SW480 (cell line): ENCODE data around the gene CETN3.

Experiments
- DNase-seq: peaks from one replicate; pipeline ENCODE4 v3.0.0-alpha.2; 2016; ENCODE audit warnings: low spot score

The CETN3 gene

GRCh38 chr5:90409318-90410177 is at the start of gene CETN3:
Gene CETN3 (minus strand): TSS chr5:90409756. CDS start chr5:90409661, 95 bp downstream.
- peak; percentile 95 for DNase-seq

DNA sequence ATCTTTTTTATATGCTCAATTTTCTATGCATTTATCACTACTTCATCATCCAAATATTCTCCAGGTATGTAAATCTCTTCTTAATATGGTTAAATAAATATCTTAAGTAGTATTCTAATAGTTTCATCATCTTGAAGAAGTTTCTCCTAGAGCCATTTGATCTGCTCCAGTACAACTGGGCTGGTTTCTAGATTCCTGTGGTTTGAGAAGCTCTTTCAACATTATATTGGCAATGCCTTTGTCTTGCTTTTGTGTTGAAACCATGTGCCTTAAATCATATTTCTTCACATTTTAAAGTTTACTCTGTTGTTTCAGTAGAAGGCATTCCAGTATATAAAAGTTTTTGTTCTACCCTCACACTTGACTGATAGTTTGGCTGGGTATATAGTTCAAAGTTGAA is 37.4 kb upstream of the CETN3 start:
- DNase-seq: no peak

DNA sequence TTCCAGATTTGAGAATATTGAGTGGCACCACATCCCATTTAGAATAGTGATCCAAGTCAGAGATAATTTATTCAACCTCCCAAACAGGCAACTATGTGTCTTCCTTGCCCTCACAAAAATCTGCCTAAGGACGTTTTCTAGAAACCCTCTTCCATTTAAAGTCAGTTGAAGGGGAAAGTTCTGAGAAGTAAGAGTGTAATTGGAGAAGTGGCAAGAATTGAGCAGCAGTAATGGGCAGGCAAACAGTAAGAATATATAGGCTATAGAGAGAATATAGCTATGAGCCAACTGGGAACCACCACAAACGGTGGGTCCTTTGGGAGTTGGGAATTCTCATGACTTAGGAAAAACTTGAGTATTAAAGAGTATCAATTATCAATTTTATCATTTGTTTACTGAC is 31.1 kb upstream of the CETN3 start:
- no peak for DNase-seq

GRCh38 chr5:90438100-90438499 is 28.5 kb upstream of the CETN3 start:
- no peak for DNase-seq

GRCh38 chr5:90437663-90438062 is 28.1 kb upstream of the CETN3 start:
- DNase-seq: no peak

DNA sequence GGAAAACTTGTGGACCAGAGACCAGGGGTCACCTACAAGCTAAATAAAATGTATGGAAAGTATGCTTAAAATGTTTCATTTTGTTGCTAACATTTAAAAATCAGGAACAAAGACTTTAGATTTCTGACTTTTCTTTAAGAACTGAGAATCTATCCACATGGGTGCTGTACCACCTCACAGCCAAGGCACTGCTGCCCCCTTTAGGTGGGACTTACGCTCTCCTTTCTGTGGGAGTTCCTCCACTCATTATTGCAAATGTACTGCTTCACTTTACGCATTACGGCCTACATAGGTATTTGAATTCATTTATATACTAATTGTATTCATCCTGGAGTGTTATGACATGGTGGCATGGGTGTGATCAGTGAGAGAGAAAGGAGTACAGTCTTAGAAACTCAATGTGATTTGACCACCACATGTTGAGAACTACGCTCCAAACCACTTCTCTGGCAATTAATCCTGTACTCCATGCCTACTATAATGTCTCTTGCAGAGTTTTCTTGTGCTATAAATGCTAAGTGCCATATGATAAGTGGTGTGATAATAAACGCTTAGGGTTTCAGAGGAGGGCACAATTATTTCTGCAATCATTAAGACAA is 24.7 kb upstream of the CETN3 start:
- peak; percentile 2 for DNase-seq

DNA sequence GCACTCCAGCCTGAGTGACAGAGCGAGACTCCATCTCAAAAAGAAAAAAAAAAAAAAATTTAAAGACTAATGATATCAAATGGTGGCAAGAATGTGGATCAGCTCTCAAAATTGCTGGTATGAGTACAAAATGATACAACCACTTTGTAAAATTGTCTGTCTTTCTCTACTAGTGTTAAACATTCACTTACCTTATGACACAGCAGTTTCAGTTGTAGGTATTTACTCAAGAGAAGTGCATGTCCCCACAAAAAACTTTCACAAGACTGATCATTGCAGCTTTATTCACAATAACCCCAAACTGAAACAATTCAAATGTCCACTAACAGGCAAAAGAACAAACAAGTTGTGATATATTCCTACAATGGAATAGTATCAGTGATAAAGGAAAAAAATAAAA is 14.7 kb upstream of the CETN3 start:
- no peak for DNase-seq

- peak; percentile 3 for DNase-seq
These were observed 11.6 kb upstream of the CETN3 start for GRCh38 chr5:90421136-90421535.

GRCh38 chr5:90418214-90418613 is 8.7 kb upstream of the CETN3 start:
- no peak for DNase-seq

GRCh38 chr5:90410178-90410762 is 714 bp upstream of the CETN3 start:
- DNase-seq: no peak

GRCh38 chr5:90408571-90409317 is 812 bp downstream of the CETN3 start:
- DNase-seq: peak; percentile 43

- DNase-seq: no peak
These were observed 3.1 kb downstream of the CETN3 start for GRCh38 chr5:90406466-90406865.

DNA sequence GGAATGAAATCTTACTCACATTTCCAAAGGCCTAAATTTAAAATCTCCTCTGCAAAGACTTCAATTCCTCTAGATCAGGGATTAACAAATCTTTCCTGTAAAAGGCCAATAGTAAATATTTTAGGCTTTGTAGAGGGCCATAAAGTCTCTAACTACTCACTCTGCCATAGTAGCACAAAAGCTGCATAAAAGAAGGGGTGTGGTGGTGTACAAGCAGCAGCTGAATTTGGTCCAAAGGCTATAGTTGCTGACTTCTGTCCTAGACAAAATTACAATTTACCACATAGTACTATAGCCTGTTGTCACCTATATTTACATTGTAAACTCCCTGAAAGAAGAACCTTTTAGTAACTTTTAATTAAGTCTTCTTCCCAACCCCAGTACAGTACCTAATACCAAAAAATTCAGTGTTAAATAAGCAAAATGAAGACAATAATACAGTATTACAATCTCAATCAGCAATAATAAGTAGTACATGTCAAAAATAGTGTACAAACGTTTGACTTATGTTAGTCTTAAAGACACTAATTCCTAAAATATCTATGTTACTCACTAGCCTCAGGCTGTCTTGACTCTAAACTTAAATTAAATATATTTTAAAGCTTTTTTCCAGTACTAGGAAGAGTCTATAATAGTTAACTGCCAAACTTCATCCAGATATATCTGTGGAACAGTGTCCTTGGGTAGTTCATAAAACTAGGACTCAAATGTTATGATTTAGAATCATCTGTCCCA is 6.9 kb downstream of the CETN3 start:
- DNase-seq: no peak

GRCh38 chr5:90399251-90399650 is 10.3 kb downstream of the CETN3 start:
- DNase-seq: no peak

DNA sequence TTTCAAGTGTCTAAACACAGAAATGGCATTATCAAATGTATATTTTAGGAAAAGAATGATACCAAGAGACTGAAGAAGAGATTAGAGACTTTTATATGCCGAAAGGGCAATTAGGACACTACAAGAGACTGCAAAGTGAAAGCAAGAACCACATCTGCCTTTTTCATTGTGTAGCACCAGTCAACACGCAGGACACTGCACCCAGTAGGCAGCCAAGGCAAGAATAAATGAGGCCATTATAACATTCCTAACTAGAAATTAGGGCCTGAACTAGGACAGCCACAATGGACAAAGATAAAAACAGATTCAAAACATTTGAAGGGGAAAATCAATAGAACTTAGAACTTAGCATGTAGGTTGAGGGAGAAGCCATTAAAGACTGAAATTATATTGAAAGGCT is 10.8 kb downstream of the CETN3 start:
- no peak for DNase-seq

- DNase-seq: no peak
These were observed 14.6 kb downstream of the CETN3 start for GRCh38 chr5:90395005-90395404.

GRCh38 chr5:90390928-90391327 is 18.6 kb downstream of the CETN3 start:
- DNase-seq: no peak

DNA sequence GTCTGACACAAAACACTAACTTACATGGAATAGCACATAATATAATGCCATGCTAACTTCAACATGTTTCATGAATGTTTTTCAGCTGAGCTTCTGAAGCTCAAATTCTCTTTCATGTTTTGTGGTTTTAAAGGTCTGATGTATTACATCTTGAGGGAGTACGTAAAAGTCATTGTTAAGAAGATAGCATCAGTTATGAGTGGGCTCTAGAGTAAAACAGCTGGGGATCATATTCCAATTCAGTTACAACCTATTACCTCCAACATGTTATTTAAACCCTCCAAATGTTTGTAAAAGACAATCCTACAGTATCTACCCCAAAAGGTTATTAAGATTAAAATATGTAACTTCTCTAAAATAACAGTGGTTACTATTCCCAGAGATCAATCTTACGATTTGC is 19.2 kb downstream of the CETN3 start:
- DNase-seq: no peak

DNA sequence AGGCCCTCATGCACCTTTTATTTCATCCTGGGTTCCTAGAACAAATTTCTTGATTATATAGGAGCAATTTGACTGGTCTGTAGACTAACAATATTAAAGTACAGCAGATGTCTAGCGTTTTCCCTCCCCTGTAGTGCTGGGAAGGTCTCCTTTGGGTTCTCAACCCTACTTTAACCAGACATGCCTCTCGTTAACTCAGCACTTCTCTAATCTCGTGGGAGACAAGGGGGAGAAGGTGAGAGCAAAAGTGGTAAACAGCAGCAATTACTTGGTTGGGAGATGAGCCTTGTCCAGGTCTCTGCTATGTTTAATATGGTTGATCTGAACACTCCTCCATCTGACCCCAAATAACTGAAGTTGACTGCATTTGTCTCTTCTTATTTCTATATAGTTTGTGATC is 22.0 kb downstream of the CETN3 start:
- DNase-seq: no peak

- peak; percentile 33 for DNase-seq
These were observed 23.4 kb downstream of the CETN3 start for GRCh38 chr5:90386099-90386710.

GRCh38 chr5:90384389-90384788 is 25.2 kb downstream of the CETN3 start:
- DNase-seq: no peak
